ENCODE results near the gene LRPAP1. TPM values are rescaled to one million over a fixed set of nuclear protein-coding genes. Genes with fewer than 3 reads are reported as not detected.

The LRPAP1 gene
- total RNA-seq, 1 experiment from 2014 or later: 110 TPM

- CTCF ChIA-PET: no interaction called here
- H3K36me3 ChIP-seq (ENCODE audit: control insufficient read depth, insufficient read depth, low read length): no peaks in the 10 kb centered on the region
- H3K27me3 ChIP-seq (ENCODE audit: control insufficient read depth, insufficient read depth, low read length): no peaks in the 10 kb centered on the region
- in situ Hi-C loops (cut with HindIII; ENCODE audit: low pct_unique_long_range_greater_than_20kb, low sequenced_read_pairs): no loop called here
- BruUV-seq (replicated peaks): no TSS peak
- TF ChIP-seq, protein P1, sequence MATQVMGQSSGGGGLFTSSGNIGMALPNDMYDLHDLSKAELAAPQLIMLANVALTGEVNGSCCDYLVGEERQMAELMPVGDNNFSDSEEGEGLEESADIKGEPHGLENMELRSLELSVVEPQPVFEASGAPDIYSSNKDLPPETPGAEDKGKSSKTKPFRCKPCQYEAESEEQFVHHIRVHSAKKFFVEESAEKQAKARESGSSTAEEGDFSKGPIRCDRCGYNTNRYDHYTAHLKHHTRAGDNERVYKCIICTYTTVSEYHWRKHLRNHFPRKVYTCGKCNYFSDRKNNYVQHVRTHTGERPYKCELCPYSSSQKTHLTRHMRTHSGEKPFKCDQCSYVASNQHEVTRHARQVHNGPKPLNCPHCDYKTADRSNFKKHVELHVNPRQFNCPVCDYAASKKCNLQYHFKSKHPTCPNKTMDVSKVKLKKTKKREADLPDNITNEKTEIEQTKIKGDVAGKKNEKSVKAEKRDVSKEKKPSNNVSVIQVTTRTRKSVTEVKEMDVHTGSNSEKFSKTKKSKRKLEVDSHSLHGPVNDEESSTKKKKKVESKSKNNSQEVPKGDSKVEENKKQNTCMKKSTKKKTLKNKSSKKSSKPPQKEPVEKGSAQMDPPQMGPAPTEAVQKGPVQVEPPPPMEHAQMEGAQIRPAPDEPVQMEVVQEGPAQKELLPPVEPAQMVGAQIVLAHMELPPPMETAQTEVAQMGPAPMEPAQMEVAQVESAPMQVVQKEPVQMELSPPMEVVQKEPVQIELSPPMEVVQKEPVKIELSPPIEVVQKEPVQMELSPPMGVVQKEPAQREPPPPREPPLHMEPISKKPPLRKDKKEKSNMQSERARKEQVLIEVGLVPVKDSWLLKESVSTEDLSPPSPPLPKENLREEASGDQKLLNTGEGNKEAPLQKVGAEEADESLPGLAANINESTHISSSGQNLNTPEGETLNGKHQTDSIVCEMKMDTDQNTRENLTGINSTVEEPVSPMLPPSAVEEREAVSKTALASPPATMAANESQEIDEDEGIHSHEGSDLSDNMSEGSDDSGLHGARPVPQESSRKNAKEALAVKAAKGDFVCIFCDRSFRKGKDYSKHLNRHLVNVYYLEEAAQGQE (IDR thresholded peaks at IDR 0.05; ENCODE audit: insufficient read depth in 1 of 2, low read depth in 2 of 2, low read length in 1 of 2): no peak
- TF ChIP-seq TCF7L2 (IDR thresholded peaks at IDR 0.05; ENCODE audit: low read depth, low read length): no peak
- TF ChIP-seq SIN3A (IDR thresholded peaks at IDR 0.05; ENCODE audit: borderline replicate concordance, insufficient read depth, low read depth, low read length): no peak
- no peak for TF ChIP-seq CTCF (IDR thresholded peaks at IDR 0.05)
- no peak for TF ChIP-seq POLR2AphosphoS5 (IDR thresholded peaks at IDR 0.05; ENCODE audit: low read depth, low read length)
- ATAC-seq: no peak
- peaks cover 14% of the 10 kb centered on the region for H3K4me1 ChIP-seq (ENCODE audit: control insufficient read depth, insufficient read depth, low read length)
- POLR2A ChIA-PET: no interaction called here
- intact Hi-C loops (cut with micrococcal nuclease; ENCODE audit: unreplicated experiment): no loop called here
- no peak for DNase-seq (ENCODE audit: low read depth, low spot score)
- no peak overlapping the region for H3K4me3 ChIP-seq (ENCODE audit: low read depth in 2 of 2, low read length in 2 of 2)
- no peak overlapping the region for H3K27ac ChIP-seq (ENCODE audit: low read length)
- no peaks in the 10 kb centered on the region for H3K9me3 ChIP-seq (ENCODE audit: control insufficient read depth, insufficient read depth, low read depth, low read length)
These were observed 49.5 kb downstream of the LRPAP1 start for GRCh38 chr4:3482707-3483106.

- no peaks in the 10 kb centered on the region for H3K27me3 ChIP-seq (ENCODE audit: control insufficient read depth, insufficient read depth, low read length)
- in situ Hi-C loops (cut with HindIII; ENCODE audit: low pct_unique_long_range_greater_than_20kb, low sequenced_read_pairs): no loop called here
These were observed 50.3 kb downstream of the LRPAP1 start for GRCh38 chr4:3481783-3482393.

DNA sequence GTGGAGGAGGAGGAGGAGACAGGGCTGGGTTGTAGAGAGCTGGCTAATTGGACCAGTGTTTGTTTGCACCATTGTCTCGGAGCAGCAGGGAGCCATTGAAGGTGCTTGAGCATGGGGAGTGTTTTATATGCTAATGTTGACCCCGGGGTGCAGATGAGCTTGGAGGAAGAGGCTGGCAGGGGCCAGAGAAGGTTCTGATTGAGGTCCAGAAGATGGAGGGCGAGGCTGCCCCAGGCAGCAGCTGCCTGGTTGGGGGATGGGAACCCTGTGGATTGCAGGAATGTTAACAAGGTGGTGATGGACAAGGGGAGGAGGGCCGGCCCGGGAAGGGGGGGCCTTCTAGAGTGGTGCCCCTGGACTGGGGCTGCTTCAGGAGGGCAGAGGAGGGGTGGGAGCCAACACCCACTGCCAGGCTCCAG lies 51.1 kb downstream of the LRPAP1 start:
- CTCF ChIA-PET: interaction anchor here (0.6 to 1.6 kb wide), 8 partner anchors 11 to 398 kb away, joined by 3 to 5 read pairs (median 3); partner anchors contain the start of gene HGFAC
- Histone ChIP-seq H3K27ac (ENCODE audit: low read length) (no peak overlapping the region), H3K4me1 (ENCODE audit: control insufficient read depth, insufficient read depth, low read length) (peaks cover 14% of the 10 kb centered on the region), H3K4me3 (ENCODE audit: low read depth in 2 of 2, low read length in 2 of 2) (no peak overlapping the region), H3K36me3 (ENCODE audit: control insufficient read depth, insufficient read depth, low read length) (no peaks in the 10 kb centered on the region), H3K9me3 (ENCODE audit: control insufficient read depth, insufficient read depth, low read depth, low read length) (no peaks in the 10 kb centered on the region), H3K27me3 (ENCODE audit: control insufficient read depth, insufficient read depth, low read length) (no peaks in the 10 kb centered on the region)
- POLR2A ChIA-PET: no interaction called here
- BruUV-seq (replicated peaks): no TSS peak
- DNase-seq (ENCODE audit: low read depth, low spot score): no peak
- intact Hi-C loops (cut with micrococcal nuclease; ENCODE audit: unreplicated experiment): no loop called here
- ATAC-seq: no peak
- in situ Hi-C loops (cut with HindIII; ENCODE audit: low pct_unique_long_range_greater_than_20kb, low sequenced_read_pairs): no loop called here
- no peak for TF ChIP-seq SIN3A (IDR thresholded peaks at IDR 0.05; ENCODE audit: borderline replicate concordance, insufficient read depth, low read depth, low read length)
- TF ChIP-seq, protein P1 (IDR thresholded peaks at IDR 0.05; ENCODE audit: insufficient read depth in 1 of 2, low read depth in 2 of 2, low read length in 1 of 2): no peak
- no peak for TF ChIP-seq CTCF (IDR thresholded peaks at IDR 0.05)
- TF ChIP-seq TCF7L2 (IDR thresholded peaks at IDR 0.05; ENCODE audit: low read depth, low read length): no peak
- TF ChIP-seq POLR2AphosphoS5 (IDR thresholded peaks at IDR 0.05; ENCODE audit: low read depth, low read length): no peak

More at GRCh38 chr4:3481783-3482393, 50.3 kb downstream of the LRPAP1 start:
- Histone ChIP-seq H3K36me3 (ENCODE audit: control insufficient read depth, insufficient read depth, low read length) (no peaks in the 10 kb centered on the region), H3K27ac (ENCODE audit: low read length) (no peak overlapping the region), H3K9me3 (ENCODE audit: control insufficient read depth, insufficient read depth, low read depth, low read length) (no peaks in the 10 kb centered on the region), H3K4me1 (ENCODE audit: control insufficient read depth, insufficient read depth, low read length) (peaks cover 14% of the 10 kb centered on the region), H3K4me3 (ENCODE audit: low read depth in 2 of 2, low read length in 2 of 2) (no peak overlapping the region)
- intact Hi-C loops (cut with micrococcal nuclease; ENCODE audit: unreplicated experiment): no loop called here
- TF ChIP-seq POLR2AphosphoS5 (IDR thresholded peaks at IDR 0.05; ENCODE audit: low read depth, low read length) (no peak), SIN3A (IDR thresholded peaks at IDR 0.05; ENCODE audit: borderline replicate concordance, insufficient read depth, low read depth, low read length) (no peak)
- no TSS peak for BruUV-seq (replicated peaks)
- POLR2A ChIA-PET: no interaction called here
- DNase-seq (ENCODE audit: low read depth, low spot score) (no peak), ATAC-seq (no peak)
- CTCF ChIA-PET: interaction anchor here (0.6 to 1.4 kb wide), 2 partner anchors 33 to 301 kb away, joined by 3 read pairs; no protein-coding TSS in a partner anchor

Measured in Panc1 (cell line).